Testis (tissue), 3 donors: ENCODE data around the gene LRRC4C. TPM values are rescaled to one million over a fixed set of nuclear protein-coding genes. Genes with fewer than 3 reads are reported as not detected.

ENCODE experiments used
- DNase-seq: peaks from one replicate; pipeline ENCODE4 v3.0.0-alpha.2; 2019
- H3K27ac ChIP-seq, 2 donors: fragments of 200-600 bp; sonication (generic); one replicate each; pipeline ENCODE4 v1.5.1; 2019
- H3K27me3 ChIP-seq: fragments of 200-600 bp; sonication (generic); one replicate; pipeline ENCODE4 v1.5.1; 2019
- H3K36me3 ChIP-seq: fragments of 200-600 bp; sonication (generic); one replicate; pipeline ENCODE4 v1.5.1; 2017; ENCODE audit warnings: low read depth; ENCODE audit errors: missing control alignments
- H3K4me1 ChIP-seq: fragments of 200-600 bp; sonication (generic); one replicate; pipeline ENCODE4 v1.5.1; 2019
- H3K4me3 ChIP-seq, 2 donors: fragments of 200-600 bp; sonication (generic); one replicate each; pipeline ENCODE4 v1.5.1; 2017 to 2019
- H3K9me3 ChIP-seq: fragments of 200-600 bp; sonication (generic); one replicate; pipeline ENCODE4 v1.5.1; 2017
- POLR2A ChIP-seq: fragments of 450-650 bp; IDR thresholded peaks from one replicate; pipeline ENCODE4 v1.6.1; 2017; ENCODE audit warnings: antibody characterized with exemption, mild to moderate bottlenecking, moderate library complexity
- WGBS, 2 donors: methylation state at CpG; one replicate each; pipeline ENCODE4 v1.1.5; 2018; 5-methylcytosine and 5-hydroxymethylcytosine counted together
- intact Hi-C: fragments of 100-400 bp; cut with DNase I; formaldehyde crosslinking; loops from one replicate; pipeline ENCODE4 v1.15.1; 2023; ENCODE audit warnings: low total_unique reads
- polyA plus RNA-seq: library from polyadenylated mRNA; stranded (reverse); fragments of 350-450 nt; fragmentation: Illumina TruSeq; extraction: RNeasy Lipid Tissue Mini Kit (QIAGEN cat#74804); gene quantifications from one replicate; pipeline ENCODE4 v1.2.3, GENCODE V29; 2014; ENCODE audit warnings: low read depth, low replicate concordance; ENCODE audit not compliant: insufficient read depth
- total RNA-seq, 2 donors: library from RNA; depleted of rRNA; stranded (reverse); fragments of >200 nt; gene quantifications; one replicate each; pipeline ENCODE4 v1.2.3, GENCODE V29; 2016
- TF ChIP-seq, protein P1 (sequence below), 3 experiments: fragments of 450-650 bp in 2 of 3; fragments of 200-600 bp in 1 of 3; sonication (generic) in 1 of 3; IDR thresholded peaks; one replicate each; pipeline ENCODE4 v1.5.1; 2016 to 2019; ENCODE audit warnings: antibody characterized with exemption in 3 of 3, mild to moderate bottlenecking in 2 of 3, moderate library complexity in 1 of 3

LRRC4C gene
- total and polyA plus RNA-seq, 3 donors from 2014 or later = 0.16 to 0.56 (median 0.45) TPM

DNA sequence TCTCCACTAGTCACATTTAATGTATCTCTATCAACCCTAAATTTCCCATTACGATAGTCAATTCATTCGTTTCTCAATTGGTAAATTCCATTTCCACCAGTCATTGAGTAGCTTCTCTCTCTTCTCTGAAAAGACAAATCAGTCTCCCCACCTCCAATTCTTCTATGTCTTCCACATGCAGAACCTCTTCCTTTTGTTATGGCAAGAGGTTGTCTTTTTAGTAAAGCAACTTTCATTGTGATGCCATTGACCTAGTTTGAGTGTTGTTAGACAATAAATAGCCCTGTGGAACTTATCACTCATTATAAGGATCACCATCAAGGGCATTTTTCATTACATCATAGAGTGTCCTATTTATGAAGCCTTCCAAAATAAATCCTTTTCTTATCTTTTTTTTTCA is 340.9 kb downstream of the LRRC4C start:
- no peaks in the 10 kb centered on the region for H3K9me3 ChIP-seq
- no peaks in the 10 kb centered on the region for H3K36me3 ChIP-seq
- intact Hi-C loops = no loop called here
- no peaks in the 10 kb centered on the region for H3K27me3 ChIP-seq
- DNase-seq = no peak
- H3K27ac ChIP-seq = no peak overlapping the region
- TF ChIP-seq, protein P1, sequence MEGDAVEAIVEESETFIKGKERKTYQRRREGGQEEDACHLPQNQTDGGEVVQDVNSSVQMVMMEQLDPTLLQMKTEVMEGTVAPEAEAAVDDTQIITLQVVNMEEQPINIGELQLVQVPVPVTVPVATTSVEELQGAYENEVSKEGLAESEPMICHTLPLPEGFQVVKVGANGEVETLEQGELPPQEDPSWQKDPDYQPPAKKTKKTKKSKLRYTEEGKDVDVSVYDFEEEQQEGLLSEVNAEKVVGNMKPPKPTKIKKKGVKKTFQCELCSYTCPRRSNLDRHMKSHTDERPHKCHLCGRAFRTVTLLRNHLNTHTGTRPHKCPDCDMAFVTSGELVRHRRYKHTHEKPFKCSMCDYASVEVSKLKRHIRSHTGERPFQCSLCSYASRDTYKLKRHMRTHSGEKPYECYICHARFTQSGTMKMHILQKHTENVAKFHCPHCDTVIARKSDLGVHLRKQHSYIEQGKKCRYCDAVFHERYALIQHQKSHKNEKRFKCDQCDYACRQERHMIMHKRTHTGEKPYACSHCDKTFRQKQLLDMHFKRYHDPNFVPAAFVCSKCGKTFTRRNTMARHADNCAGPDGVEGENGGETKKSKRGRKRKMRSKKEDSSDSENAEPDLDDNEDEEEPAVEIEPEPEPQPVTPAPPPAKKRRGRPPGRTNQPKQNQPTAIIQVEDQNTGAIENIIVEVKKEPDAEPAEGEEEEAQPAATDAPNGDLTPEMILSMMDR (IDR thresholded peaks at IDR 0.05) = no peak
- TF ChIP-seq POLR2A = no peak
- H3K4me1 ChIP-seq = no peaks in the 10 kb centered on the region
- 60 to 65% methylated on average over 2 of the region's 2 CpGs for WGBS, 2 donors
- no peak overlapping the region for H3K4me3 ChIP-seq

DNA sequence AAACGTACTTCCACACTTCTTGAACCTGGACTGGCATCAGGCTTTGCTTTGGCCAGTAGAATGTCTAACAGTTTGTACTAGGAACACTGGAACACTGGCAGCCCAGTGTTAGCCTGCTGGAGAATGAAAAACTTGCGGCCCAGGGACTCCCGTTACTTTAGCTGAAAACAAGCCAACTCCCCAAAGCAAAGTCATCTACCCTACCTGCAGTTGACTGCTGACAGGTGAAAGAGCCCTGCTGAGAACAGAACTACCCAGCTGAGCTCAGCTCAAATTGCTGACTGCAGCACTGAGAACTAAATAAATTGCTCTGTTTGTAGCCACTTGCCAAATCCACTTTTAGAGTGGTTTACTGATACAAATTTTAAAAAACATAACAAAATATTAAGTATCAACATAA is 342.5 kb downstream of the LRRC4C start:
- Histone ChIP-seq H3K4me3 (no peak overlapping the region), H3K36me3 (no peaks in the 10 kb centered on the region), H3K27ac (no peak overlapping the region), H3K4me1 (no peaks in the 10 kb centered on the region), H3K27me3 (no peaks in the 10 kb centered on the region), H3K9me3 (no peaks in the 10 kb centered on the region)
- DNase-seq = no peak
- intact Hi-C loops = no loop called here
- 81 to 87% methylated on average over 3 of the region's 3 CpGs for WGBS, 2 donors
- TF ChIP-seq, protein P1 (IDR thresholded peaks at IDR 0.05) = no peak
- TF ChIP-seq POLR2A = no peak

DNA sequence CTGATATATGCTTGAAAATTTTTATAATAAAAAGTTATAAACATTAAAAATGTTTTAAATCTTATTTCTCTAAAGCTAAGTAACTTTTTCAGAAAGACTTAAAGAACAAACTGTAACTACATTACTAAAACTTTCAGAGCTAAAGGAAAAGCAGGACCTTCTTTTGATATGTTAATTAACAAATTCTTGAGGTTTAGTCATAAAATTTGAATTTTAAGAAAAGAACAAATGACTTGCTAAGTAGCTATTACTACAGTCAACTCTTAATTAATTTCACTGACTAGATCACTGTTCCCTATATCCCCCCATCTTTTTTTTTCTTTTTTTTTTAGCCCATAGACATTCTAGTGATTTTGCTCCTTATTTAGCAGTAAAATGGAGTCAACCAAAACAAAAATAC is 344.4 kb downstream of the LRRC4C start:
- Histone ChIP-seq H3K27ac (no peak overlapping the region), H3K27me3 (no peaks in the 10 kb centered on the region), H3K4me1 (no peaks in the 10 kb centered on the region), H3K9me3 (no peaks in the 10 kb centered on the region), H3K4me3 (no peak overlapping the region), H3K36me3 (no peaks in the 10 kb centered on the region)
- intact Hi-C loops = no loop called here
- DNase-seq = no peak
- no peak for TF ChIP-seq POLR2A
- TF ChIP-seq, protein P1 (IDR thresholded peaks at IDR 0.05) = no peak

DNA sequence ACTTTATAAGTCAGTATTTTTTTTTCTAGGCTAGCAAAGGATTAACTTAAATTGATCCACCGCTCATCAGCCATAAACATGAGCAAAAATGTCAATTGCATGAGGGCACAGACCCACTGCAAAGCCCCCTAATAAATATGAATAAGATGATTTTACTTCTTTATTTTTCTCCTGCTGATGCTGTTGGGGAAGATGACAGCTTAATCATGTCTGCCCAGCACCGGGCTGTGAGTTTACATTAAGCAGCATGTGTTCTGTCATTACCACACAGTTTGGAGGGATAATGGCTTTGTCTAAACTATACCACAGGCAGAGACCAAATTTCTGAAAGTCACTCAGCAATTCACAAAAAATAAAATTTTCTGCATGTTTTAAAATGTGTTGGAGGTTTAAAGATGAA is 346.3 kb downstream of the LRRC4C start:
- Histone ChIP-seq H3K4me1 (no peaks in the 10 kb centered on the region), H3K27me3 (no peaks in the 10 kb centered on the region), H3K36me3 (no peaks in the 10 kb centered on the region), H3K27ac (no peak overlapping the region), H3K4me3 (no peak overlapping the region), H3K9me3 (no peaks in the 10 kb centered on the region)
- no peak for DNase-seq
- TF ChIP-seq, protein P1 (IDR thresholded peaks at IDR 0.05) = no peak
- no peak for TF ChIP-seq POLR2A
- intact Hi-C loops = no loop called here
- WGBS, 2 donors = 77% methylated on average over 2 of the region's 2 CpGs

DNA sequence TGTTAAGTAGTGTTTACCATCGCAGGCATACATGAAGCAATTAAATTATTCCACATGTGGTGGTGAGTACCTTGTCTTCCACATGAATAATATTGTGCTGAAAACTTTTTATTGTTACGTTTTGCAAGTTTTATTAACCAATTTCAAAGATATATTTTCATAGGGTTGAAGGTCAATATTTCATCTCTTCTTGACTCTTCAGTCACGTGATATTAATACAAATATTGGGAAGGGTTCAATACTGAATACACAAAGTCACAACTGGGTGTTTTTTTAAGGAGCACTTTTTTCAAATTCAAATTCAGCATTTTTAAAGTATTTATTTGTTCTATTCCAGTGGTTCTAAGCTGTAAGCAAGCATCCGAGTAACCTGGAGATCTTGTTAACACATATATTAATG is 348.9 kb downstream of the LRRC4C start:
- no peaks in the 10 kb centered on the region for H3K36me3 ChIP-seq
- H3K9me3 ChIP-seq = no peaks in the 10 kb centered on the region
- 79 to 82% methylated on average over 4 of the region's 4 CpGs for WGBS, 2 donors
- H3K4me1 ChIP-seq = no peaks in the 10 kb centered on the region
- TF ChIP-seq POLR2A = no peak
- TF ChIP-seq, protein P1 (IDR thresholded peaks at IDR 0.05) = no peak
- no peak overlapping the region for H3K4me3 ChIP-seq
- intact Hi-C loops = no loop called here
- no peaks in the 10 kb centered on the region for H3K27me3 ChIP-seq
- DNase-seq = no peak
- no peak overlapping the region for H3K27ac ChIP-seq
